Measurements from ENCODE around the gene STOX2. TPM values are rescaled to one million over a fixed set of nuclear protein-coding genes. Genes with fewer than 3 reads are reported as not detected.

STOX2 gene
- total and polyA plus RNA-seq, 10 of the 15 experiments (the other 5 are each of a cell fraction or from before 2014, with no cell fraction given): 0.01 to 1.2 (median 0.18) TPM; not detected in 4

- TF ChIP-seq CEBPZ (IDR thresholded peaks at IDR 0.05; ENCODE audit: low read depth, low read length) (no peak), LARP7 (IDR thresholded peaks at IDR 0.05) (no peak), BRCA1 (IDR thresholded peaks at IDR 0.05; ENCODE audit: low read depth, low read length) (no peak), CUX1 (IDR thresholded peaks at IDR 0.05; ENCODE audit: insufficient replicate concordance, low read depth, low read length) (no peak), STAT1 (conservative IDR thresholded peaks at IDR 0.05) (no peak)
Measured at GRCh38 chr4:183993676-183994075, 88.6 kb downstream of the STOX2 start (continued).

Measured in GM12878 (cell line).